PFSK-1 (cell line): Measurements from ENCODE around the gene EPHB3.

Experiments used
- POLR2AphosphoS5 ChIP-seq: IDR thresholded peaks from 2 replicates; pipeline ENCODE4 v1.6.1; 2012; ENCODE audit warnings: low read depth, mild to moderate bottlenecking, control low read depth, low read length, moderate library complexity
- TF ChIP-seq, protein P1 (sequence below), 2 experiments: IDR thresholded peaks; 2 replicates each; pipeline versions ENCODE4 v1.6.1 to v1.8.0; 2011 to 2012; ENCODE audit warnings: low read depth in 2 of 2, low read length in 2 of 2, control low read depth in 1 of 2, inconsistent platforms in 1 of 2, mild to moderate bottlenecking in 1 of 2, moderate library complexity in 1 of 2; ENCODE audit not compliant: insufficient read depth in 1 of 2

DNA sequence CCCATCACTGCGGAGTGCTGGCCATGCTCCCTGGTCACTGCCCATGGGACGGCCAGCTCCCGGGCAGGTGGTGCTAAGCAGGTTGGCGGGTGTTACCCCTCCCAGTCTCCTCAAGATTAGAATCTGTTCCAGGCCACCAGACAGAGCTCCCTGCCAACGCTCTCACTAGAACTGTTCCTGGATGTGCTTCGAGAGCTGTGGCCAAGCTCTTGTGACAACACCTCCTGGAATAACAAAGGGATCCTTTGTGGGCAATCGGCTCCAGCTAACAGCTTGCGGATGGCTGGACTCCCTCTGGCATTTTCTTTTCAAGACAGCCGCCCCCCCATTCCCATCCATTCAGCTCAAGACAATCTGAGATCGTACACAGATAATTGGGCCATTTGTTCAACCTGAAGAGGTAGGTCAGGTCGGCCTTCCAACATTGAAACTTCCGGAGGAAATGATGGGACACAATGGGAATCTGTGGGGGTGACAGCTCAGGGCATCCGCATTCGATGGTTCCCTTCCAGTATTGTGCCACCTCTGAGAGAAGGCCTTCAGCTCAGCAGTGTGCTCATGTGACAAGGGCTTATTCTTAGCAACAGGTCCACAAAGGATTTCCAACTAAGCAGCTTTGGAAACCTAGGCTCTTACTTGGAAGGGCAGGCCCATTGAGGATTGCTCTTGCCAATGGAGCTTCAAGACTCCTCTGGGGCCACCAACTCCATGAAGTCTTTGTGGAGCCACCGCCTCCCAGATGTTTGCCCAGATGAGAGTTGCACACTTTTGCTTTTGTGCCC lies 11.6 kb upstream of the EPHB3 start:
- TF ChIP-seq POLR2AphosphoS5: no peak
- TF ChIP-seq, protein P1, sequence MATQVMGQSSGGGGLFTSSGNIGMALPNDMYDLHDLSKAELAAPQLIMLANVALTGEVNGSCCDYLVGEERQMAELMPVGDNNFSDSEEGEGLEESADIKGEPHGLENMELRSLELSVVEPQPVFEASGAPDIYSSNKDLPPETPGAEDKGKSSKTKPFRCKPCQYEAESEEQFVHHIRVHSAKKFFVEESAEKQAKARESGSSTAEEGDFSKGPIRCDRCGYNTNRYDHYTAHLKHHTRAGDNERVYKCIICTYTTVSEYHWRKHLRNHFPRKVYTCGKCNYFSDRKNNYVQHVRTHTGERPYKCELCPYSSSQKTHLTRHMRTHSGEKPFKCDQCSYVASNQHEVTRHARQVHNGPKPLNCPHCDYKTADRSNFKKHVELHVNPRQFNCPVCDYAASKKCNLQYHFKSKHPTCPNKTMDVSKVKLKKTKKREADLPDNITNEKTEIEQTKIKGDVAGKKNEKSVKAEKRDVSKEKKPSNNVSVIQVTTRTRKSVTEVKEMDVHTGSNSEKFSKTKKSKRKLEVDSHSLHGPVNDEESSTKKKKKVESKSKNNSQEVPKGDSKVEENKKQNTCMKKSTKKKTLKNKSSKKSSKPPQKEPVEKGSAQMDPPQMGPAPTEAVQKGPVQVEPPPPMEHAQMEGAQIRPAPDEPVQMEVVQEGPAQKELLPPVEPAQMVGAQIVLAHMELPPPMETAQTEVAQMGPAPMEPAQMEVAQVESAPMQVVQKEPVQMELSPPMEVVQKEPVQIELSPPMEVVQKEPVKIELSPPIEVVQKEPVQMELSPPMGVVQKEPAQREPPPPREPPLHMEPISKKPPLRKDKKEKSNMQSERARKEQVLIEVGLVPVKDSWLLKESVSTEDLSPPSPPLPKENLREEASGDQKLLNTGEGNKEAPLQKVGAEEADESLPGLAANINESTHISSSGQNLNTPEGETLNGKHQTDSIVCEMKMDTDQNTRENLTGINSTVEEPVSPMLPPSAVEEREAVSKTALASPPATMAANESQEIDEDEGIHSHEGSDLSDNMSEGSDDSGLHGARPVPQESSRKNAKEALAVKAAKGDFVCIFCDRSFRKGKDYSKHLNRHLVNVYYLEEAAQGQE (IDR thresholded peaks at IDR 0.05; ENCODE audit: insufficient read depth in 1 of 2, low read depth in 2 of 2, low read length in 2 of 2): no peak
